ENCODE data around the gene PDE4D. TPM values are rescaled to one million over a fixed set of nuclear protein-coding genes. Genes with fewer than 3 reads are reported as not detected.

PDE4D gene
- total and polyA plus RNA-seq, 12 donors: 1.2 to 18.9 (median 2.1) TPM

GRCh38 chr5:59772757-59773156 is 120.8 kb downstream of the PDE4D start:
- no peak for TF ChIP-seq POLR2A (IDR thresholded peaks at IDR 0.05)
- Histone ChIP-seq H3K9me3 (replicated peaks in 1 of 3) (no peaks in the 10 kb centered on the region), H3K27me3 (peaks cover 4% of the 10 kb centered on the region), H3K4me1 (replicated peaks in 1 of 2) (peaks cover 0 to 12% of the 10 kb centered on the region in 2 donors), H3K27ac (no peak overlapping the region), H3K36me3 (replicated peaks in 1 of 2) (no peaks in the 10 kb centered on the region), H3K4me3 (no peak overlapping the region)
- 80 to 89% (median 87%) methylated on average over 2 of the region's 2 CpGs for WGBS, 4 donors
- no peak for DNase-seq
- intact Hi-C loops (cut with DNase I): no loop called here

GRCh38 chr5:59772206-59772605 is 121.3 kb downstream of the PDE4D start:
- WGBS, 4 donors: 94 to 97% (median 96%) methylated on average over 2 of the region's 2 CpGs
- H3K27ac ChIP-seq: no peak overlapping the region
- no peak for DNase-seq
- H3K27me3 ChIP-seq: peaks cover 4% of the 10 kb centered on the region
- intact Hi-C loops (cut with DNase I): no loop called here
- no peaks in the 10 kb centered on the region for H3K9me3 ChIP-seq (replicated peaks in 1 of 3)
- H3K36me3 ChIP-seq (replicated peaks in 1 of 2): no peaks in the 10 kb centered on the region
- TF ChIP-seq POLR2A (IDR thresholded peaks at IDR 0.05) (no peak), CTCF (IDR thresholded peaks at IDR 0.05) (no peak)
- H3K4me1 ChIP-seq (replicated peaks in 1 of 2): peaks cover 0 to 12% of the 10 kb centered on the region in 2 donors
- no peak overlapping the region for H3K4me3 ChIP-seq

- Histone ChIP-seq H3K4me1 (replicated peaks in 1 of 2) (peaks cover 0 to 12% of the 10 kb centered on the region in 2 donors), H3K36me3 (replicated peaks in 1 of 2) (no peaks in the 10 kb centered on the region), H3K9me3 (replicated peaks in 1 of 3) (no peaks in the 10 kb centered on the region), H3K4me3 (no peak overlapping the region), H3K27me3 (peaks cover 10% of the 10 kb centered on the region), H3K27ac (no peak overlapping the region)
- DNase-seq: no peak
- TF ChIP-seq POLR2A (IDR thresholded peaks at IDR 0.05) (no peak), CTCF (IDR thresholded peaks at IDR 0.05) (no peak)
- intact Hi-C loops (cut with DNase I): no loop called here
- WGBS, 4 donors: 84 to 88% (median 86%) methylated on average over 4 of the region's 4 CpGs
These were observed 122.6 kb downstream of the PDE4D start for GRCh38 chr5:59770953-59771352.

- Histone ChIP-seq H3K4me3 (no peak overlapping the region), H3K27me3 (peaks cover 10% of the 10 kb centered on the region), H3K9me3 (replicated peaks in 1 of 3) (no peaks in the 10 kb centered on the region), H3K27ac (no peak overlapping the region), H3K4me1 (replicated peaks in 1 of 2) (peaks cover 0 to 12% of the 10 kb centered on the region in 2 donors), H3K36me3 (replicated peaks in 1 of 2) (no peaks in the 10 kb centered on the region)
- intact Hi-C loops (cut with DNase I): no loop called here
- TF ChIP-seq CTCF (IDR thresholded peaks at IDR 0.05) (no peak), POLR2A (IDR thresholded peaks at IDR 0.05) (no peak)
- no peak for DNase-seq
These were observed 123.7 kb downstream of the PDE4D start for GRCh38 chr5:59769832-59770231.

- Histone ChIP-seq H3K27me3 (peaks cover 10% of the 10 kb centered on the region), H3K36me3 (replicated peaks in 1 of 2) (no peaks in the 10 kb centered on the region), H3K9me3 (replicated peaks in 1 of 3) (no peaks in the 10 kb centered on the region), H3K4me3 (peak overlapping the region in 1 of 4 donors; percentile 66), H3K27ac (no peak overlapping the region), H3K4me1 (replicated peaks in 1 of 2) (peaks cover 0 to 12% of the 10 kb centered on the region in 2 donors)
- DNase-seq: no peak
- intact Hi-C loops (cut with DNase I): no loop called here
- 42 to 53% (median 47%) methylated on average over 1 of the region's 1 CpG for WGBS, 4 donors
- no peak for TF ChIP-seq POLR2A (IDR thresholded peaks at IDR 0.05)
- no peak for TF ChIP-seq CTCF (IDR thresholded peaks at IDR 0.05)
These were observed 124.5 kb downstream of the PDE4D start for GRCh38 chr5:59769041-59769360.
